Activated CD4-positive, CD25-positive, alpha-beta regulatory T cell (primary cell): ENCODE data around the gene CR1.
"Not testable (repeated sequence)": the region's sequence is repeated elsewhere in the genome, so short reads cannot be mapped to it uniquely, and the experiment has no call there.

Experiments
- DNase-seq, 4 experiments: peaks; one replicate each; lab custom pipeline; 2025; lab: John Stamatoyannopoulos, UW

The CR1 gene

GRCh38 chr1:207644166-207644851 lies 148.4 kb downstream of the CR1 start:
- no peak for DNase-seq

GRCh38 chr1:207644852-207645634 lies 149.1 kb downstream of the CR1 start, which contains the start of gene CR1L:
Gene CR1L, plus strand, starts transcription at chr1:207645133. Its CDS starts 101 bp downstream, at chr1:207645234.
- peak; percentile 22 to 45 (median 30) for DNase-seq

GRCh38 chr1:207645635-207646081 lies 149.7 kb downstream of the CR1 start:
- no peak for DNase-seq

- DNase-seq: no peak
Measured at GRCh38 chr1:207646171-207646570, 150.2 kb downstream of the CR1 start.

- no peak for DNase-seq
Measured at GRCh38 chr1:207646944-207647579, 151.1 kb downstream of the CR1 start.

GRCh38 chr1:207647671-207648333 lies 151.8 kb downstream of the CR1 start:
- no peak for DNase-seq

- DNase-seq: no peak
Measured at GRCh38 chr1:207648334-207649209, 152.6 kb downstream of the CR1 start.

GRCh38 chr1:207649210-207649753 lies 153.3 kb downstream of the CR1 start:
- no peak for DNase-seq

GRCh38 chr1:207649865-207650580 lies 154.1 kb downstream of the CR1 start:
- no peak for DNase-seq

- no peak for DNase-seq
Measured at GRCh38 chr1:207651583-207651982, 155.6 kb downstream of the CR1 start.

- DNase-seq: no peak
Measured at GRCh38 chr1:207654320-207654719, 158.4 kb downstream of the CR1 start.

GRCh38 chr1:207658408-207658807 lies 162.5 kb downstream of the CR1 start:
- no peak for DNase-seq

- no peak for DNase-seq
Measured at GRCh38 chr1:207658904-207659485, 163.0 kb downstream of the CR1 start.

- no peak for DNase-seq
Measured at GRCh38 chr1:207659545-207660153, 163.7 kb downstream of the CR1 start.

GRCh38 chr1:207661420-207661819 lies 165.5 kb downstream of the CR1 start:
- not testable (repeated sequence) for DNase-seq

- no peak for DNase-seq
Measured at GRCh38 chr1:207666342-207666741, 170.4 kb downstream of the CR1 start.

- DNase-seq: no peak
Measured at GRCh38 chr1:207669528-207670009, 173.6 kb downstream of the CR1 start.

- DNase-seq: no peak
Measured at GRCh38 chr1:207670192-207670591, 174.2 kb downstream of the CR1 start.

GRCh38 chr1:207670997-207671396 lies 175.0 kb downstream of the CR1 start:
- DNase-seq: no peak
